KOPT-K1 (cell line): ENCODE measurements around the gene LRRTM3.

Source experiments
- H3K27ac ChIP-seq: fragments of 200-600 bp; sonication (generic); 2 replicates; pipeline ENCODE4 v1.5.1; 2016; ENCODE audit warnings: antibody characterized with exemption, mild to moderate bottlenecking, low read depth, low read length; ENCODE audit not compliant: poor library complexity, severe bottlenecking
- H3K36me3 ChIP-seq: fragments of 200-600 bp; sonication (generic); 2 replicates; pipeline ENCODE4 v1.5.1; 2017; ENCODE audit warnings: antibody characterized with exemption, mild to moderate bottlenecking, low read length, moderate library complexity; ENCODE audit not compliant: insufficient read depth
- H3K9me3 ChIP-seq: fragments of 200-600 bp; sonication (generic); 2 replicates; pipeline ENCODE4 v1.5.1; 2017; ENCODE audit warnings: antibody characterized with exemption, low read length, mild to moderate bottlenecking; ENCODE audit not compliant: insufficient read depth, poor library complexity, severe bottlenecking

LRRTM3 gene

GRCh38 chr10:66981361-66982052 lies 55.7 kb downstream of the LRRTM3 start:
- no peaks in the 10 kb centered on the region for H3K9me3 ChIP-seq
- H3K36me3 ChIP-seq = no peaks in the 10 kb centered on the region
- H3K27ac ChIP-seq = no peak overlapping the region

GRCh38 chr10:66982053-66982420 lies 56.2 kb downstream of the LRRTM3 start:
- H3K27ac ChIP-seq = no peak overlapping the region
- no peaks in the 10 kb centered on the region for H3K36me3 ChIP-seq
- H3K9me3 ChIP-seq = no peaks in the 10 kb centered on the region

- no peak overlapping the region for H3K27ac ChIP-seq
Observed at GRCh38 chr10:66982792-66983474, 57.1 kb downstream of the LRRTM3 start.

GRCh38 chr10:66983475-66983818 lies 57.6 kb downstream of the LRRTM3 start:
- Histone ChIP-seq H3K9me3 (no peaks in the 10 kb centered on the region), H3K27ac (no peak overlapping the region), H3K36me3 (no peaks in the 10 kb centered on the region)

More at GRCh38 chr10:66982792-66983474, 57.1 kb downstream of the LRRTM3 start:
- H3K9me3 ChIP-seq = no peaks in the 10 kb centered on the region
- no peaks in the 10 kb centered on the region for H3K36me3 ChIP-seq

- H3K27ac ChIP-seq = no peak overlapping the region
- no peaks in the 10 kb centered on the region for H3K36me3 ChIP-seq
- no peaks in the 10 kb centered on the region for H3K9me3 ChIP-seq
Observed at GRCh38 chr10:66990143-66990830, 64.5 kb downstream of the LRRTM3 start.

GRCh38 chr10:66996996-66997395 lies 71.2 kb downstream of the LRRTM3 start:
- Histone ChIP-seq H3K9me3 (no peaks in the 10 kb centered on the region), H3K27ac (no peak overlapping the region), H3K36me3 (no peaks in the 10 kb centered on the region)

- Histone ChIP-seq H3K36me3 (no peaks in the 10 kb centered on the region), H3K9me3 (no peaks in the 10 kb centered on the region), H3K27ac (no peak overlapping the region)
Observed at GRCh38 chr10:66999762-67000545, 74.1 kb downstream of the LRRTM3 start.

- no peaks in the 10 kb centered on the region for H3K36me3 ChIP-seq
- no peaks in the 10 kb centered on the region for H3K9me3 ChIP-seq
- no peak overlapping the region for H3K27ac ChIP-seq
Observed at GRCh38 chr10:67004690-67005089, 78.9 kb downstream of the LRRTM3 start.

GRCh38 chr10:67005981-67006380 lies 80.1 kb downstream of the LRRTM3 start:
- Histone ChIP-seq H3K36me3 (no peaks in the 10 kb centered on the region), H3K27ac (no peak overlapping the region), H3K9me3 (no peaks in the 10 kb centered on the region)

- no peaks in the 10 kb centered on the region for H3K36me3 ChIP-seq
- no peaks in the 10 kb centered on the region for H3K9me3 ChIP-seq
- no peak overlapping the region for H3K27ac ChIP-seq
Observed at GRCh38 chr10:67011480-67011879, 85.6 kb downstream of the LRRTM3 start.

- no peaks in the 10 kb centered on the region for H3K36me3 ChIP-seq
- no peaks in the 10 kb centered on the region for H3K9me3 ChIP-seq
- H3K27ac ChIP-seq = no peak overlapping the region
Observed at GRCh38 chr10:67011981-67012380, 86.1 kb downstream of the LRRTM3 start.

- Histone ChIP-seq H3K9me3 (no peaks in the 10 kb centered on the region), H3K36me3 (no peaks in the 10 kb centered on the region), H3K27ac (no peak overlapping the region)
Observed at GRCh38 chr10:67015225-67015624, 89.4 kb downstream of the LRRTM3 start.

- Histone ChIP-seq H3K9me3 (no peaks in the 10 kb centered on the region), H3K36me3 (no peaks in the 10 kb centered on the region), H3K27ac (no peak overlapping the region)
Observed at GRCh38 chr10:67017218-67017617, 91.4 kb downstream of the LRRTM3 start.

- no peaks in the 10 kb centered on the region for H3K9me3 ChIP-seq
- H3K36me3 ChIP-seq = no peaks in the 10 kb centered on the region
- no peak overlapping the region for H3K27ac ChIP-seq
Observed at GRCh38 chr10:67022099-67022498, 96.3 kb downstream of the LRRTM3 start.

GRCh38 chr10:67033878-67034277 lies 108.0 kb downstream of the LRRTM3 start:
- no peak overlapping the region for H3K27ac ChIP-seq
- H3K9me3 ChIP-seq = no peaks in the 10 kb centered on the region
- H3K36me3 ChIP-seq = no peaks in the 10 kb centered on the region
